Adrenal gland (tissue), 5 donors: Measurements from ENCODE around the gene FCMR.

Source experiments
- CTCF ChIP-seq, 6 experiments: fragments of 450-650 bp in 4 of 6; fragments of 200-600 bp in 2 of 6; sonication (generic) in 1 of 6; IDR thresholded peaks; 1 replicate in 5 of 6; 2 replicates in 1 of 6; pipeline versions ENCODE4 v1.5.1 to v1.8.0; 2016 to 2021; ENCODE audit warnings: antibody characterized with exemption in 6 of 6, mild to moderate bottlenecking in 2 of 6, moderate library complexity in 1 of 6
- POLR2A ChIP-seq, 2 donors: fragments of 450-650 bp; IDR thresholded peaks; one replicate each; pipeline ENCODE4 v1.6.1; 2017; ENCODE audit warnings: antibody characterized with exemption in 2 of 2, mild to moderate bottlenecking in 2 of 2, moderate library complexity in 1 of 2
- donor health status: DM: no; HTN: no; CAD: no.

- TF ChIP-seq CTCF (IDR thresholded peaks at IDR 0.05) = no peak
- TF ChIP-seq POLR2A (IDR thresholded peaks at IDR 0.05) = no peak
Observed at GRCh38 chr1:206863266-206863665, 58.5 kb downstream of the FCMR start.
